Large intestine (tissue), 3 donors: ENCODE results near the gene RPTOR. TPM values are rescaled to one million over a fixed set of nuclear protein-coding genes. Genes with fewer than 3 reads are reported as not detected.

ENCODE experiments used
- DNase-seq, 2 donors: peaks; one replicate each; pipeline versions ENCODE4 v3.0.0 to v3.0.0-alpha.2; 2013
- H3K27ac ChIP-seq: one replicate; pipeline ENCODE4 v1.5.1; 2013; ENCODE audit warnings: low read length
- H3K27me3 ChIP-seq: 2 replicates; pipeline ENCODE4 v1.6.1; 2013; ENCODE audit warnings: low read length; ENCODE audit not compliant: control insufficient read depth, insufficient read depth
- H3K36me3 ChIP-seq: 2 replicates; pipeline ENCODE4 v1.6.1; 2013; ENCODE audit warnings: low read length; ENCODE audit not compliant: control insufficient read depth, insufficient read depth
- H3K4me1 ChIP-seq: one replicate; pipeline ENCODE4 v1.6.1; 2013; ENCODE audit warnings: low read length; ENCODE audit not compliant: control insufficient read depth, insufficient read depth
- H3K4me3 ChIP-seq: one replicate; pipeline ENCODE4 v1.5.1; 2013; ENCODE audit warnings: low read length
- H3K9me3 ChIP-seq: one replicate; pipeline ENCODE4 v1.6.1; 2013; ENCODE audit warnings: mild to moderate bottlenecking, low read depth, low read length, moderate library complexity; ENCODE audit not compliant: control insufficient read depth
- WGBS: methylation state at CpG from one replicate; pipeline ENCODE4 v1.1.5; 2013; ENCODE audit warnings: low lambda C conversion rate; ENCODE audit not compliant: insufficient coverage; 5-methylcytosine and 5-hydroxymethylcytosine counted together
- polyA plus RNA-seq: library from polyadenylated mRNA; unstranded; fragments of 120-200 nt; gene quantifications from one replicate; pipeline ENCODE4 v1.2.1, GENCODE V29; 2013

The RPTOR gene
- polyA plus RNA-seq, 1 donor = 16.8 TPM

- Histone ChIP-seq H3K4me3 (no peak overlapping the region), H3K9me3 (peaks cover 3% of the 10 kb centered on the region), H3K4me1 (peaks cover 6% of the 10 kb centered on the region), H3K36me3 (no peaks in the 10 kb centered on the region), H3K27ac (no peak overlapping the region), H3K27me3 (no peaks in the 10 kb centered on the region)
- no CpG with 5 or more reads among the region's 3 CpGs for WGBS
- DNase-seq = no peak
Measured at GRCh38 chr17:80591788-80592187, 47.1 kb downstream of the RPTOR start.

GRCh38 chr17:80592243-80592642, 47.6 kb downstream of the RPTOR start:
- Histone ChIP-seq H3K27ac (no peak overlapping the region), H3K4me3 (no peak overlapping the region), H3K27me3 (no peaks in the 10 kb centered on the region), H3K4me1 (peaks cover 6% of the 10 kb centered on the region), H3K9me3 (no peaks in the 10 kb centered on the region), H3K36me3 (no peaks in the 10 kb centered on the region)
- no CpG with 5 or more reads among the region's 5 CpGs for WGBS
- no peak for DNase-seq

GRCh38 chr17:80593181-80593580, 48.5 kb downstream of the RPTOR start:
- WGBS = 100% methylated on average over 3 of the region's 8 CpGs
- H3K27ac ChIP-seq = no peak overlapping the region
- H3K27me3 ChIP-seq = no peaks in the 10 kb centered on the region
- H3K4me3 ChIP-seq = no peak overlapping the region
- DNase-seq = no peak
- peaks cover 10% of the 10 kb centered on the region for H3K4me1 ChIP-seq
- no peaks in the 10 kb centered on the region for H3K9me3 ChIP-seq
- H3K36me3 ChIP-seq = no peaks in the 10 kb centered on the region

- WGBS = 57% methylated on average over 1 of the region's 9 CpGs
- no peaks in the 10 kb centered on the region for H3K36me3 ChIP-seq
Measured at GRCh38 chr17:80594431-80595269, 50.0 kb downstream of the RPTOR start.

GRCh38 chr17:80596760-80597608, 52.3 kb downstream of the RPTOR start:
- Histone ChIP-seq H3K36me3 (no peaks in the 10 kb centered on the region), H3K9me3 (peaks cover 2% of the 10 kb centered on the region), H3K4me1 (peaks cover 34% of the 10 kb centered on the region), H3K27me3 (no peaks in the 10 kb centered on the region), H3K4me3 (no peak overlapping the region), H3K27ac (no peak overlapping the region)
- no peak for DNase-seq
- WGBS = 100% methylated on average over 1 of the region's 12 CpGs

More at GRCh38 chr17:80594431-80595269, 50.0 kb downstream of the RPTOR start:
- no peak overlapping the region for H3K4me3 ChIP-seq
- H3K4me1 ChIP-seq = peaks cover 20% of the 10 kb centered on the region
- peak in 1 of 2 donors; percentile 13 for DNase-seq
- no peaks in the 10 kb centered on the region for H3K27me3 ChIP-seq
- H3K9me3 ChIP-seq = no peaks in the 10 kb centered on the region
- H3K27ac ChIP-seq = no peak overlapping the region

GRCh38 chr17:80598813-80599545, 54.3 kb downstream of the RPTOR start:
- Histone ChIP-seq H3K4me3 (no peak overlapping the region), H3K4me1 (peaks cover 37% of the 10 kb centered on the region), H3K36me3 (no peaks in the 10 kb centered on the region), H3K27ac (peak overlapping the region; percentile 97), H3K9me3 (peaks cover 2% of the 10 kb centered on the region), H3K27me3 (no peaks in the 10 kb centered on the region)
- WGBS = 0% methylated on average over 1 of the region's 9 CpGs
- peak in 1 of 2 donors; percentile 45 for DNase-seq

GRCh38 chr17:80599546-80600305, 55.1 kb downstream of the RPTOR start:
- no peak overlapping the region for H3K4me3 ChIP-seq
- peaks cover 2% of the 10 kb centered on the region for H3K9me3 ChIP-seq
- no peaks in the 10 kb centered on the region for H3K27me3 ChIP-seq
- peak; percentile 93 to 96 for DNase-seq
- no peaks in the 10 kb centered on the region for H3K36me3 ChIP-seq
- H3K27ac ChIP-seq = peak overlapping the region; percentile 97
- WGBS = no CpG with 5 or more reads among the region's 8 CpGs
- peaks cover 34% of the 10 kb centered on the region for H3K4me1 ChIP-seq

- Histone ChIP-seq H3K9me3 (peaks cover 2% of the 10 kb centered on the region), H3K4me3 (no peak overlapping the region), H3K27ac (no peak overlapping the region), H3K36me3 (no peaks in the 10 kb centered on the region), H3K4me1 (peaks cover 34% of the 10 kb centered on the region), H3K27me3 (no peaks in the 10 kb centered on the region)
- WGBS = no CpG with 5 or more reads among the region's 12 CpGs
- DNase-seq = no peak
Measured at GRCh38 chr17:80601146-80601545, 56.5 kb downstream of the RPTOR start.

- peaks cover 30% of the 10 kb centered on the region for H3K4me1 ChIP-seq
- no peaks in the 10 kb centered on the region for H3K27me3 ChIP-seq
- H3K4me3 ChIP-seq = no peak overlapping the region
- no peaks in the 10 kb centered on the region for H3K36me3 ChIP-seq
- H3K9me3 ChIP-seq = peaks cover 2% of the 10 kb centered on the region
- WGBS = 100% methylated on average over 3 of the region's 10 CpGs
- peak; percentile 26 to 34 for DNase-seq
- no peak overlapping the region for H3K27ac ChIP-seq
Measured at GRCh38 chr17:80603396-80603795, 58.8 kb downstream of the RPTOR start.
